ENCODE measurements around the gene MTFR1L.
A peak's percentile ranks its signal among the peaks of the same experiment; 100 is the strongest.

The MTFR1L gene

DNA sequence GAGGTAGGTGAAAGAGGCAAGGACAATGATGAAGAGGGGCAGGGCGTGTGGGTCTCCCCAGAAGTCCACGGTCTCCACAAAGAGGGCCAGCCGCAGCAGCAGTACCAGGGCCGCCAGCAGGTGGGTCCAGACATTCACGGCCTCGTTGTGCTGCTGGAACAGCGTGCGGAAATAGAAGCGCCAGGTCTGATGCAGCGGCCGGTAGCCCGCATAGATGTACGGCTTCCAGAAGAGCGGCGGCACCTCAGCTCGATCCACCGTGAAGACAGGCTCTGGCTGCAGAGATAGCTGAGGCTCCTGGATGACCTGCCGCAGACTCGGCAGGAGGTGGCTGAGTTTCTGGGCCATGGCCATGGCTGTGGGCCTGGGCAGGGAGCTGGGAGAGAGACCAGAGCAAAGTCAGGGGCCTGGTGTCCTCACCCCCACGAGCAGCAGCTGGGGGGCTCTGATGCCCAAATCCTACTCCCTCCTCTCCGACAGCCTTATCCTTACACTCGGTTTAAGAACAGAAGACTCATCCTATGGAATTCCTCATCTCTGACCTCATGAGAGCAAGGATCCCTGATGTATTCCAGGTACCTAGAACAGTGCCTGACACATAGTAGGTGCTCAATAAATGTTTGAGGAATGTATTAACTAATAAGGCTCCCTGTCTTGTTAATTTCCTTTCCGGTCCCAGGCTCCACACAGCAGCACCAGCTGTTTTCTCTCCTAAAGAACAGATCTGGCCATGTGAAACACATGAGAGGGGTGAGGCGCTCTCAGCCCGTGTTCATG, 43.9 kb downstream of the MTFR1L start:
- no peak for DNase-seq (ENCODE audit: low read depth)

DNA sequence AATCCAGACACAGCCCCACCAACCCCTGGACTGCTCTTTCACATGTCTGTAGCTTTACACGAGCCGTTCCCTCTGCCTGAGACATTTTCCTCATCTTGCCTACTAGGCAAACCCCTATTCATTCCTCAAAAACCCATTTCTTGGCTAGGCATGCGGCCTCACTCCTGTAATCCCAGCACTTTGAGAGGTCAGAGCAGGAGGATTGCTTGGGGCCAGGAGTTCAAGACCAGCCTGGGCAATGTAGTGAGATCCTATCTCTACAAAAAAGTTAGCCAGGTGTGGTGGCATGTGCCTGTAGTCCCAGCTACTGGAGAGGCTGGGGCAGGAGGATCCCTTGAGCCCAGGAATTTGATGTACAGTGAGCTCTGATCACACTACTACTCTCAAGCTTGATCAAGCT, 44.7 kb downstream of the MTFR1L start:
- no peak for DNase-seq (ENCODE audit: low read depth)

DNA sequence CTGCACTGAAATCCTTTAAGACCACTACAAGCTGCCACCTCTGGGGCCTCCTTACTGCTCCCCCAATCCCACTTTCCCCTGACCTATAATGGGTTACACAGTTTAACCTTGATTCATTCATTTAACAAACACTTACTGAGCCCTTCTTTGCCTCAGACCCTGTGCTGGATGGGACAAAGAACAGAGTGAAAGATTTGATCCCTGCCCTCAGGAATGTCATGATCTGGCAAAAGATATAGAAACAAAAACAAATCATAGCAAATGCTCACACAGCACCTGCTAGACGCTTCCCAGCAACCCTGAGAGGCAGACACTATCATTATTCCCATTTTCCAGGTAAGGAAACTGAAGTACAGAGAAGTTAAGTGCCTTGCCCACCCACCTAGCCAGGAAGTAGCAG, 46.5 kb downstream of the MTFR1L start:
- no peak for DNase-seq (ENCODE audit: low read depth)

DNA sequence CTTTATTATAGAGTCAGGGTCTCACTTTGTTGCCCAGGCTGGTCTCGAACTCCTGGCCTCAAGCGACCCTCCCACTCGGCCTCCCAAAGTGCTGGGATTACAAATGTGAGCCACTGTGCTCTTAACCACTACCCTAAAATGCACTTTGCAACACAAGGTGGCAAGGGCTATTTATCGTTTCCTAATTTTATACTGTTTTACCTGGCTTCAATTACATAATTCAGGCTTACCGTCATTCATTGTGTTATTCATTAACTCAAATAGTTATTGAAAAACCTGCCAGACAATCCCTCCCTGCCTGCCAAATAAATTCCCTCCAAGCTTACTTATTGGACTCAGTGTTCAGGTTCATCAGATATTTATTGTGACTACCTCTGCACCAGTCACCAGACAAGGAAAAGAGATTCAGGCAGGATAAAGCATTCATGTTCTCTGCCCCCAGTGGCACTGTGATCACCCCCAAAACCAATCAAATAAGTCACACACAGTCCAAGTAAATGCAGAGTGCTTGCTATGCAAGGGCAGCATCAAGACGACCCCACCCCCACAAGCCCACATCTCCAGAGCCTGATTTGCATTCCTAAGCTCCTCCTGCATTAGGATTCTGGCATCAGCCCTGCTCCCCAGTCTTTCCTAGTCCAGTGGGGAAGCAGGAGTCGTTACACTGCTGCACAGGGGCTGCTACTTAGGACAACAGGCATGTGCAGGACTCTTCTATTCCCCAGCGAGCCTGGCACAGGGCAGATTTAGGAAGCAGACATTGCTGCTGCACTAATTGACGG, 47.6 kb downstream of the MTFR1L start:
- no peak for DNase-seq (ENCODE audit: low read depth)

DNA sequence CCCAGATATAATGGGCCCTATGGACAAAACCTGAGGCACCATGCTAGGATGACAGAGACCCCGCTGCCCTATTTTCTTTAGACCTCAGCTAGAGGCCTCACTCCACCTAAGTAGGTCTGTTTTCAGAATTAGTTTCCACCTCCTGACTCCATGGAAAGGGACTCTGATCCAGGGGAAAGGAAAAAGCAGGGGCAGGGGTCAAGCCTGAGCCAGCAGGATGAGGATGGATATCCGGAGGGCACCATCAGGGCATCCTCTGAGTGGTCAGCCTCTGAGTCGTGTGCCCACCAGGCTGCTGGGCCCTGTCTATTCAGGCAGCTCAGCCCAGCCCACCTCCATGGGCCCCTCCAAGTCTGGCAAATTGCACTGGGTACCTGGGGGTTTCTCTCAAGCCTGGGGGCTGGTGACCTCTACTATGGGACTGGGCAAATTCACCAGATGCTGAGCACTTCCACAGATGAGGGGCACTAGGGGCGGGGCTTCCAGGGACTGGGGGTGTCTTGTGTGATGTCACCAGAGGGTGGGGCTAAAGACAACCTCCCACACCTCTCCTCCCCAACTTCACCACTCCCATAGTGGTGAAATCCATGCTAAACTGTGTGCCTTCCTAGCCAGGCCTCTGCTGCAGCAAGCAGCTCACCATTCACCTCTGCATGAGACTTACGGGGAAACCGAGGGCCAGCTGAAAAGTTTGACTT, 50.3 kb downstream of the MTFR1L start:
- DNase-seq (ENCODE audit: low read depth), result no peak

DNA sequence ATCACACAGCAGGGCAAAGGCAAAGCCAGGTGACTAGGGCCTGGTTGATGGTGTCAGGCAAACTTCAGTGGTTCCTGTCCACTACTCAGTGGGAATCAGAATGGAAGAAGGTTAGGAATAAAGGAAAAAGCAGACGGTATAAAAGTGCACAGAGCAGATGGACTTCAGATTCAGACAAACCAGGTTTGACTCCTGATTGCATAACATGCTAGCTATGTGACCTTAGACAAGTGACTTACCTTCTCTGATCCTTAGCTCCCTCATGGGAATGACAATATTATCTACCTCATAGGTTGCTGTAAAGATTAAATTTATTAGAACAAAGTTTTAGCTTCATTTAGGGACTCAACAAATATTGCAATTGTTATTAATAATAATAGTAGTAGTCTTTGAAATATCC, 50.9 kb downstream of the MTFR1L start:
- DNase-seq (ENCODE audit: low read depth), result no peak

DNA sequence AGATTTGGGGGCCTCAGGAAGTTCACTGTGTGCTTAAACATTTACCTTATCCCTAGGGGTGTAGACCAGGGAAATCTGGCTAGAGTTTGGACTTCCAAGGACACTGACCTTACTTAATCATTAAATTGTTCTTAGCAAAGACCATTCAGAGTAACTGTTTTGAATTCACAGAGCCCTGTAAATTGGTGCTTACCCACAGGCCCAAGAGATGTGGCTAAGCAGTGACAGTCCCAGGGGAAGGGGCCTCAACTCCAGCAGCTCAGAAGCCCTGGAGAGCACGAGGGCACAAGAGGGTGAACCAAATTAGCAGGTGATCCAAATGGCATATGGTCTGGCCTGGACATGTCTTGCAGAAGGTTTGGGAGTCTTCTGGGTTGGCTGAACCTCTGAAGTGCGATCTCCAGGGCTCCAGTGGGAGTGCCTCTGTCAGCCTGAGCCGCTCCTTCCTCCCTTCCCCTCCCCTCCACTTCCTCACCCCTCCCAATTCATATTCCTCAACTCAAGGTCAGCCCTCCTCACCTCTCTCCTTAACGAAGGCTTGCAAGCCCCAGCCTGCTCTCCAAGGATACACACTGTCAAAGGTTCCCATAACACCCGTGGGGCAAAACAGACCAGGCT, 51.4 kb downstream of the MTFR1L start:
- DNase-seq (ENCODE audit: low read depth), result no peak

DNA sequence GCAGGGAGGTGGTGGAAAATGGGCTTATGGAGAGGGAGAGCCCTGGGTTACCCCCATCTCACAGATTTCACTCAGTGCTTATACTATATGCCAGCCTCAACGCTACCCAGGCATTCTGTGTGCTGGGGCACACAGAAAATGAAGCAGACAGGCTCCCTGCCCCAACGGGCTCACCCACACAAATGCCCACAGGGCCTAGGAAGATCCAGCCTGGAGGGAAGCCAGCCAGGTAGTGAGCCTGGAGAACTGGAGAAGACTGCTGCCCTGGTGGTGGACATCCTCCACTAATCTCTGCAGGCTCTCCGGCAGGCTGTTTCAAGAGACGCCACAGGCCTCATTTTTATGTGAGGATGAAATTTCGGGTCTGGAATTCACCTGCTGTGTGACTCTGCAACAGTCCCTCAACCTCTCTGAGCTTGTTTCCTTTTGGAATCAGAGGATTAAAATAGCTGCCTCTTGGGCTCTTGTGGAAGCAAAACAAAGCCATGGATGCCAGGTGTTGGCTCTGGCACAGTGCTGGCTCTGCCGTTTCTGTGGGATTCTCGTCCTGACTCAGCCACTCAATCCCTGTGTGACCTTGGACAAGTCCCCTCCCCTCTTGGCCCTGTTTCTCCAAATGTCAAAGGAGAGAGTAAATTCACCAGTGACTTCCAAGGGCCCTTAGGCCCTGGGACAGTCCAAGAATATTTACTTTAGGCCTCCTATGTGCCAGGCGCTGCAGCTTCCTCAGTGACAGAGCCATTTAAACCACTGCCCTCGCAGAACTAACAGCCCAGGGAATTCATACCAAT, 52.1 kb downstream of the MTFR1L start:
- DNase-seq (ENCODE audit: low read depth), result no peak

DNA sequence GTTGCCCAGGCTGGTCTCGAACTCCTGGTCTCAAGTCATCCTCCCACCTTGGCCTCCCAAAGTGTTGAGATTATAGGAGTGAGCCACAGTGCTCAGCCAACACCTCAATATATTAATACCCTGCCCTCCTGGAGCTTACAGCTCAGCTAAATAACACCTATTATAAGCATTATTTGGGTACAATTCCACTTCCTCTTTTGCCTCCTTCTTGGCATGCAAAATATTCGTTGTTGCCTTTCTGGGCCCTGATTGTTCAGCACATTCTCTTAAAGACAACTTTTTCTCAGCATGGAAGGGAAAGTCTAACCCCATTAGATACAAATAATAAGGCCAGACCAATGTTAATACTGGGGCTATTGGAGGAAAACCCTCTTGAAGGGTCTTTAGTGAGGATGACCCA, 53.0 kb downstream of the MTFR1L start:
- DNase-seq (ENCODE audit: low read depth), result no peak

DNA sequence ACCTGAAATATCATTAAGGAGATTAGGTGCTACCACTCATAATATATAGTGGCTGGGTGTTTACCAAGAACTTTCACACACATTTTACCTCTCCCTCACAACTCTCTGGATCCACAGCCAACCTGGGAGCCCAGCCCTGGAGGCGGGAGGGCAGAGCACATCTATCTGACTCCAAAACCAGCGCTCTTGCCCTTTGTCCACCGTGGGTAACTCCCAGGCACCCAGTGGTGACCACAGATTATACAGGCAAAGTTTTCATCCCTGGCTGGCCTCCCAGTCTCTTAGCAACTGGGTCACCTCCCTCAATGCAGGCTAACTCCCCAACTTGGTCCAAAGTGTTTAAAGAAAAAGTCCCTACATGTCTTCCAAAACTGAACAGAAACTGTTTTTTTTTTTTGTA, 53.4 kb downstream of the MTFR1L start:
- DNase-seq (ENCODE audit: low read depth), result no peak

DNA sequence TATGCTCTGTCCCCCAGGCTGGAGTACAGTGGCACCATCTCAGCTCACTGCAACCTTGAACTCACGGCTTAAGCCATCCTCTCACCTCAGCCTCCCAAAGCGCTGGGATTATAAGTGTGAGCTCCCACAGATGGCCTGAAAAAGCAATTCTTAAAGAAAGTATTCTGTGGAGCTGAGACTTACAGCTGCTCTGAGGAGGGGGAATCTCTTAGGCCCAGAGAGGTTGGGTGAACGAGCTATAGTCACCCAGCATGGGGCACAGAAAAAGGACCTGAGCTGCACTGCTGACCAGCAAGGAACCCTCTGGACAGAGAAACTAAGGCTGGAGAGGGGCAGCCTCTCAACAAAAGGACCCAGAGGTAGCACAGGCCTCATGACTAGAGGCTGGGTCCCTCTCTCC, 54.5 kb downstream of the MTFR1L start:
- no peak for DNase-seq (ENCODE audit: low read depth)

DNA sequence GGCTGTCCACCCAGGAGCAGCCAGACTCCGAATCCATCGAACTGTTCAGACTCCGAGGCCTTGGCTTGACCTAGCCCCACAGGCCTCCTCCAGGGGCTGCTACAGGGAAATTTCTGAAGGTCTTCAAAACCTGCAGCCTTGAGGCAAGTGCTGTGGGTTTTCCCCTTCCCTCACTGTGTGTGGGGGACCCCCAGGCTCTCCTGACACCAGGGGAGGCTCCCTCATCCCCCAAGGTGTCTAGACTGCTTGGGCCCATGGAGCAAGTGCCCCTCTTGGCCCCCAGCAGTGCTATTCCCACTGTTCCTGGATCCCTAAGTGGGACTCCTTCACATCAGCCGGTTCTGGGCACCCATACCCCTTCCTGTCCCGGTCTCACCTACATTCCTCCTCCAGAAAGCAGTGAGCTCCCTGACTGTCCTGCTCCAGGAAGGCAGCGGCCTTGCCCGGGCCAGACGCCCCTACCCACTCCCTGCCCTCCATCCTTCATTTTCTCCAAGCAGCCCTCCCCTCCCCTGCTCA, 54.9 kb downstream of the MTFR1L start:
- no peak for DNase-seq (ENCODE audit: low read depth)

DNA sequence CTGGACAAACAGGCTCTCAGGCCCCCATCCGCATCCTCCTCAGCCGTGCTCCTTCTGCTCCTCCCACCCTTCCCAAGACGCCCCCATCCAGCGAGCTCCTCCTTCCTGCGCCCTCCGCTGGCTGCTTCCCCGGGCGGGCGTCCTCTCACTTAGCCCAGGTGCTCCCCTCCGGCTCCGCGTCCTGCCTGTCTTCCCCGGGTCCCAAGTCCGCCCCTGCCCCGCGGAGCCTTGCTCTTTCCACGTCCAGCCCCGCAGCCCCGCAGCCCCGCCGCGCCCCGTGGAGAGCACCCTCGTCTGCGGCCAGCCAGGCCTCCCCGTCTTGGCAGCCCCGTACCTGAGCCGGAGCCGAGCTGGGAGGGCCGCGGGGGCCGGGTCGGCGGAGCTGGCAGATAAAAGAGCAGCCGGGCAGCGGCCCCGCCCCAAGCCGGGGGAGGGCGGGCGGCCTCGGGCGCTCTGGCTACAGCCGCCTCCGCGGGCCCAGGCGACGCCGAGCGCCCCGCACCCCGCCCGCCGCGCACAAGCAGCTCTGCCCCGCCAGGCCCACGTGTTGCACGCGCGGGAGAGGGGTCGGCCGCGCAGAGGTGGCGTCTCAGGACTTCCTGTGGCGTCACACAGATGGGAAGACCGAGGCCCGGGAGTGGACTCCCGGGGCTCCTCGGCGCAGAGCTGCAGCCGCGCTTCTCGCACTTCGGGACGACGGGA, 55.6 kb downstream of the MTFR1L start, which contains the start of gene PAQR7:
PAQR7 (minus strand) TSS at position 555 of the 702 bp plus-strand sequence. CDS start 11,869 bp downstream, outside the sequence.
- peak; percentile 27 for DNase-seq (ENCODE audit: low read depth)

DNA sequence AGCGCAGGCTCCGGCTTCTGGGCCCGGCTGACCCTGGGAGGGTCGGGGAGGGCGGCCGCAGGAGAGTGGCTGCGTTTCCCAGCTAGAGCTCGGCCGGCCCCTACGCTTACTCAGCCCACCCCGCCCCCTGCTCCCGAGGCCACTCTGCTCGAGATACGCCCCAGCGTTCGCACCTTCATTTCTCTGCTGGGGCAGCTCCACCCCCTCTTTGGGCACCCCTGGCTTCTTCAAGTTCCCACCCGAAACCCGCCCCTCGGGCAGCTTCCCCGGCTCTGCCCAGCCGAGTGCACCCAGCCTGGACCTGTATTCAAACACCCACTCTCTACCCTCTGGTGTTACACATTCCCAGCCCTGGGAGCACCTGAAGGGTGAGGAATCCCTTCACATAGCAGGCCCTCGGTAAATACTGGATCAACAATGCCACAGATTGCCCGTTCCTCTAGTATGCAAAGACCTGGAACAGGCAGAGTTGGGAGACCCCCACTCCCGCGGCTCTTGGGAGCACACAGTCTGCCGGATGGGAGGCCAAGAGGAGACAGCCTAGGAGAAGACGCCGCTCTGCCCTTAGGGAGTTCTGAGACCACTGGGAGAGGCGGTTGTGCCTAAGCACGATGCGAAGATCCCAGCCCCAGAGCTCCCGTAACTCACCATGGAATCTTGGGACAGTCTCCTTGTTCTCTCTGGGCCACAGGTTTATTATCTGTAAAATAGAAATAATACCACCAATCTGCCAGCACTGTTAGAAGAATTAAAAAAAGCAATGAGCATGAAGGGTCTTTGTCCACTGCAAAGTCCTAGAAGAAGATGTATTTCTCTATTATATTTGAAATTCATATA, 56.3 kb downstream of the MTFR1L start:
- no peak for DNase-seq (ENCODE audit: low read depth)

DNA sequence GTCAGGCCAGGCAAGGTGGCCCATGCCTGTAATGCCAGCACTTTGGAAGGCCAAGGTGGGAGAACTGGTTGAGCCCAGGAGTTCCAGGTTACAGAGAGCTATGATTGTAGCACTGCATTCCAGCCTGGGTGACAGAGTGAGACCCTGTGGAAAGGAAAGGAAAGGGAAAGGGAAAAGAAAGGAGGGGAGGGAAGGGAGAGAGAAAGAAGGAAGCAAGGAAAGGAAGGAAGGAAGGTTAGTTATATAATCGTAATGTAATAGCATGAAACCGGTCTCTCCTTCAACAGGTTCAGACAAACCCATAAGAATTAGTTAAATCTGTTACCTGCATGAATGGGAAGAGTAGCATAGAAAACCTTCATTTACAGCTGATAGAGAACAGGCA, 56.9 kb downstream of the MTFR1L start:
- DNase-seq (ENCODE audit: low read depth), result no peak

DNA sequence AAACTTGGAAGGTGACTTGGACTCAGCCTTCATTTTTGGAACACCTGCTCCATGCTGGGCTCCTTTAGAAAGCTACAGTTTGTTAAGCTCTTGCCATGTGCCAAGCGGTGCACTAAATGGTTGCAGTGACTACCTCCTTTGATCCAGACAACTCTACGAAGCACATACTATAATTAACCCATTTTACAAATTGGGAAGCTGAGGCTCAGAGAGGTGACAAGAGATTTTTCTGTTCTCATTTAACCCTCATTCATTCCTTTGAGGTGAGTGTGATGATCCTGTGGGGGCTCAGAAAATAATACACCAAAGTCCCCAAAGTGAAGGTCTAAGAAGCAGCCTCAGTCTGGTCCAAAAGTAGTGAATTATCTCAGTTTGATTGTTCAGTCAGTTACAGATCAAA, 57.4 kb downstream of the MTFR1L start:
- DNase-seq (ENCODE audit: low read depth), result no peak

DNA sequence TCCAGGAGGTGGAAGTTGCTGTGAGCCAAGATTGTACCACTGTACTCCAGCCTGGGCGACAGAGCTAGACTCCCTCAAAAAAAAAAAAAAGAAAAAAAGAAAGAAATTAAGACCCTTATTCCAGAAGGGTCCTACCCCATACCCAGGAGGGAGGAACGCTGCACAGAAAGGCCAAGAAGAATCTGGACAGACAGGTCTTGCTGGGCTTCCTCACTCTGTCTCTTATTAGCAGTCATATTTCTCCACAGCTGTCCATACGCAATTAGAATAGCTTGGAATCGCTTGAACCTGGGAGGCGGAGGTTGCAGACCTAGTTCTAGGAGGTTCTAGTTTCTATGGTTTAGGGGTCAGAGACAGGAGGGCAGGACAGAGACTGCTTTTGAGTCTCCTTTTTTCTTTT, 58.9 kb downstream of the MTFR1L start:
- no peak for DNase-seq (ENCODE audit: low read depth)

DNA sequence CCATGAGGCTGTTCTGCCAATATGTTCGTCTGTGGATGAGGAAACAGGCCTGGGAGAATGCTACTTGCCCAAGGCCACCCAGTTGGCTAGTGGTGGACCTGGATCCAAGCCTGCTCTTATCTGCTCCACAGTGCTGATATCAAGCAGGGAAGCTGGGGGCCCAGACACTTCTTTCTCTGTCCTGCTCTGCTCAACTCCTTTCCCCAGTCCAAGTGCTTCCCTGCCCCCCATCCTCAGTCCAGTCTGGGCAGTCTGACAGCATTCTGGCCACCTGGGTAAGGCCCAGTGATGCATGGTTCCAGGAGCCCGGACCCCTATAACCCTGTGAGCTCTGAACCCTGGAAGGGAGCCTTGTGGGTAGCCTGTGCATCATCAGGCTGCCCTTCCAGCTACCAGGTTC, 59.9 kb downstream of the MTFR1L start:
- no peak for DNase-seq (ENCODE audit: low read depth)

DNA sequence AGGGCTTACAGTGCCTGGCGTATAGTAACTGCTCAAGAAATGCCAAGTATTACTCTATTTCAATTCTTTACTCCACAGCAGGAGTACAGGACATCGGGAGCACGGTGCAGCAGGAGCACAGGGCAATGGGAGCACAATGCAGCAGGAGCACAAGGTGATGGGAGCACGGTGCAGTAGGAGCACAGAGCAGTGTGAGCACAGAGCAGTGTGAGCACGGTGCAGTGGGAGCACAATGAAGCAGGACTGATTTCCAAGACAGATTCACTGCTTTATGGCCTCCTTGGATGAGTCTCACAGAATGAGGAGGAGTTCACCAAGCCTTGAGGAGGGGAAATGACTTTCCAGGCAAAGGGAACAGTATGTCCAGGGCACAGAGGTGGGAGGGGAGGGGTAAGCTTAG, 60.8 kb downstream of the MTFR1L start:
- no peak for DNase-seq (ENCODE audit: low read depth)

DNA sequence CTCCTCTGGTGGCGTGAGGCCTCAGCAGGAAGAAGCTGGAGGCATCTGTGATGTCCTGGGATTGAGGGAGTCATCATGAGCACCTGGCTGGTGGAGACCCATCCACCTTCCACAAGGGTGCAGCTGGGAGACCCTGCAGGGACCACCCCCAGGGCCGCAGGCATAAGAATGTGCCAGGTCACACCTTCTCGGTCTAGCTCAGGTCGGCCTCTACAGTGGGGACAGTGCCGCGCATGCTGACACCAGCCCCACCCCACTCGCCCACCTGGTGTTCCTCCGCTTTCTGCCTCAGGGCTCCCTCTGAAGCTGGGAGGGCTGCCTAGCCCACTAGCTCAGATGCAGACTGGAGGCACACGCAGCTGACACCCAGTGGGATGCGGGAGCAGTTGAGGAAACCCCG, 61.5 kb downstream of the MTFR1L start:
- DNase-seq (ENCODE audit: low read depth), result no peak

All from stimulated activated CD8-positive, alpha-beta memory T cell treated with anti-CD3 and anti-CD28 coated beads, Interleukin-12 subunit alpha, Interleukin-12 subunit beta, amount 100 ng/mL, for 1 hour (primary cell).